ENCODE data around the gene C3orf85. TPM values are rescaled to one million over a fixed set of nuclear protein-coding genes. Genes with fewer than 3 reads are reported as not detected.

The C3orf85 gene
- total RNA-seq, 1 donor from 2014 or later: 2.3 TPM

DNA sequence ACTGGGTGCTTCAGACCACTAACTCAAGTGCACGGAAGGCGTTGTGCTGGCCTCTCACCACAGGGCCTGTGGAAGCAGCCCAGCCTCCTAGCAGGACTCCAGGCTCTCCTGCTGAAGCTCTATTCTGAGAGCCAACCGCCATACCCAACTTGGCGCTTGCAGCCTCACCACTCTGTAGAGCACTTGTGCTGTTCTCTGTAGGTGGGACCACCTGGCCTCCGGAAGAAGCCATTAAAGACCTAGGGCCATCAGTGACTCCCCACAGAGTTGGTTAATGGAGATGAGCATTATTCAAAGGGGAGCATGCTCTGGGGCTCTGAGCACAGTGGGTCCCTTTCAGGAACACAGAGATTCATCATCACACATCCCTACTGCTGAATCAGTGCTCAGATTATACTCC lies 50.9 kb downstream of the C3orf85 start:
- H3K27ac Mint-ChIP-seq: no peak overlapping the region
- no peak for DNase-seq (ENCODE audit: extremely low spot score, unreplicated experiment)
- TF ChIP-seq, protein P1, sequence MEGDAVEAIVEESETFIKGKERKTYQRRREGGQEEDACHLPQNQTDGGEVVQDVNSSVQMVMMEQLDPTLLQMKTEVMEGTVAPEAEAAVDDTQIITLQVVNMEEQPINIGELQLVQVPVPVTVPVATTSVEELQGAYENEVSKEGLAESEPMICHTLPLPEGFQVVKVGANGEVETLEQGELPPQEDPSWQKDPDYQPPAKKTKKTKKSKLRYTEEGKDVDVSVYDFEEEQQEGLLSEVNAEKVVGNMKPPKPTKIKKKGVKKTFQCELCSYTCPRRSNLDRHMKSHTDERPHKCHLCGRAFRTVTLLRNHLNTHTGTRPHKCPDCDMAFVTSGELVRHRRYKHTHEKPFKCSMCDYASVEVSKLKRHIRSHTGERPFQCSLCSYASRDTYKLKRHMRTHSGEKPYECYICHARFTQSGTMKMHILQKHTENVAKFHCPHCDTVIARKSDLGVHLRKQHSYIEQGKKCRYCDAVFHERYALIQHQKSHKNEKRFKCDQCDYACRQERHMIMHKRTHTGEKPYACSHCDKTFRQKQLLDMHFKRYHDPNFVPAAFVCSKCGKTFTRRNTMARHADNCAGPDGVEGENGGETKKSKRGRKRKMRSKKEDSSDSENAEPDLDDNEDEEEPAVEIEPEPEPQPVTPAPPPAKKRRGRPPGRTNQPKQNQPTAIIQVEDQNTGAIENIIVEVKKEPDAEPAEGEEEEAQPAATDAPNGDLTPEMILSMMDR (conservative IDR thresholded peaks at IDR 0.05): no peak
- H3K27me3 Mint-ChIP-seq: no peaks in the 10 kb centered on the region
- H3K4me1 Mint-ChIP-seq (ENCODE audit: unreplicated experiment): no peaks in the 10 kb centered on the region
- H3K9me3 Mint-ChIP-seq: no peaks in the 10 kb centered on the region
- no peaks in the 10 kb centered on the region for H3K36me3 Mint-ChIP-seq
- no peak overlapping the region for H3K4me3 Mint-ChIP-seq

DNA sequence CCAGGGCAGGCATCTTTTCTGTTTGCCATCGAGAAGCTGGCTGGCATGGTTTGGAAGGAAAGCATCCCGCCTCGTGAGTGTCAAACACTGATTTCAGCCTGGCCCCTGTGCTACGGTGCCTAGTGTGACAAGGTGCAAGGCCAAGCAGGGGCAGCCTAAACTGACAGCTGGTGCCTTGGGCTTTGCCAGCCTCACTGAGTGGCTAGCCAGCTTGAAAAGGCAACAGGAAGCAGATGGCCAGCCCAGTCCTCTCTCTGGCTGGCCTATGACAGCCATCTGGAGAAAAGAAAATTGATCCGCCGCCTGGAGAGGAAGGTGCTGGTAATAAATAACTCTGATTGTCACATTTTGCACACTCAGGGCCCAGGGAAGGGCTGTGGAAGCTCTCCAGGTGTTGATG lies 52.2 kb downstream of the C3orf85 start:
- Mint-ChIP-seq H3K27me3 (no peaks in the 10 kb centered on the region), H3K27ac (no peak overlapping the region), H3K4me3 (no peak overlapping the region), H3K4me1 (ENCODE audit: unreplicated experiment) (no peaks in the 10 kb centered on the region), H3K9me3 (no peaks in the 10 kb centered on the region), H3K36me3 (no peaks in the 10 kb centered on the region)
- TF ChIP-seq, protein P1 (conservative IDR thresholded peaks at IDR 0.05): no peak
- DNase-seq (ENCODE audit: extremely low spot score, unreplicated experiment): no peak

DNA sequence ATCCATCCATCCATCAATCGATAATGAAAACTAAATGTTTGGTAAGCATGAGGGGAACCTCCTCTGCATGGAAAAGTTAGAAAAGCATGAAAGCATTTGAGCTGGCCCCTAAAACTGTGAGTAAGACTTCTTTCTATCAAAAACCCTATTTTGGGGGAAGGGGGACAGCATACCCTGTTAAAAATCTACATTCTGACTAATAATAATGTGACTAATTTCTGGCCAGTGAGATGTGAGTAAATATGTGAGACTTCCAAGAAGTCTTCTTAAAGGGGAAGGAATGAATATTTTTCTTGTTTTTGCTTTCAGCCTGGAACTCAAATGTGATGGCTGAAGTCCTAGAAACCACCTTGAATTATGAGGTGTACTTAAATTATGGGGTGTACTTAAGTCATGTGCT lies 54.9 kb downstream of the C3orf85 start:
- no peak for DNase-seq (ENCODE audit: extremely low spot score, unreplicated experiment)
- no peak overlapping the region for H3K4me3 Mint-ChIP-seq
- H3K27ac Mint-ChIP-seq: no peak overlapping the region
- H3K36me3 Mint-ChIP-seq: no peaks in the 10 kb centered on the region
- H3K27me3 Mint-ChIP-seq: no peaks in the 10 kb centered on the region
- TF ChIP-seq, protein P1 (conservative IDR thresholded peaks at IDR 0.05): no peak
- H3K9me3 Mint-ChIP-seq: no peaks in the 10 kb centered on the region
- no peaks in the 10 kb centered on the region for H3K4me1 Mint-ChIP-seq (ENCODE audit: unreplicated experiment)

DNA sequence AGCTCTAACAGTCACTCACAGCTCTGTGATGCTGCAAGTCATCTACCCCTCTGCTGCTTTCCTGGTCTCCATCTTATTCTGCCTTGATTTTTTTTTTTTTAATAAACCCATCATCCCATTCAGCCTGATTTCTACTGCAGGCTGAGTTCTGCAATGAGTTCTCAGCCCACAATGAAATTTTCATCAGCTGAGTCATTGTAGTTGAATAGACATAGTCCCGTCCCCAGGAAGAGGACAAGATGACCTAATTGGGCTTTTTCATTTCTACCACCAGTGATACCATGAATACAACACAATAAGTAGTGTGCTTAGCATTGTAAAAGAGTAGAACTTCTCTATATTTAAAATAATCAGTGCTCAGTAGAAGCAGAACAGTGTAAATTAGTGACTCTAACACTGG lies 59.3 kb downstream of the C3orf85 start:
- peaks cover 4% of the 10 kb centered on the region for H3K9me3 Mint-ChIP-seq
- no peak overlapping the region for H3K4me3 Mint-ChIP-seq
- no peaks in the 10 kb centered on the region for H3K36me3 Mint-ChIP-seq
- H3K4me1 Mint-ChIP-seq (ENCODE audit: unreplicated experiment): no peaks in the 10 kb centered on the region
- TF ChIP-seq, protein P1 (conservative IDR thresholded peaks at IDR 0.05): no peak
- no peak for DNase-seq (ENCODE audit: extremely low spot score, unreplicated experiment)
- no peak overlapping the region for H3K27ac Mint-ChIP-seq
- no peaks in the 10 kb centered on the region for H3K27me3 Mint-ChIP-seq

Other genes with a start within 250 kb of the C3orf85 start
- gene GUCA1C, start 182.8 kb upstream of the C3orf85 start, total RNA-seq (ENCODE audit: low replicate concordance): not detected in 2 replicates
- gene MORC1, start 18.6 kb upstream of the C3orf85 start, total RNA-seq (ENCODE audit: low replicate concordance): not detected in 2 replicates
- gene DPPA2, start 179.8 kb downstream of the C3orf85 start, total RNA-seq (ENCODE audit: low replicate concordance): 0.36 TPM in 1 of 2 replicates, not detected in the other
- 1.5 and 14.9 TPM in 2 replicates for gene DPPA4, start 200.8 kb downstream of the C3orf85 start, total RNA-seq (ENCODE audit: low replicate concordance)

Data from type B pancreatic cell (in vitro differentiated cells).